A549 treated with Hydrocortisone at 1 μM for 4 hours (cell line): Measurements from ENCODE around the gene SRRD. TPM values are rescaled to one million over a fixed set of nuclear protein-coding genes. Genes with fewer than 3 reads are reported as not detected.

ENCODE experiments used
- total RNA-seq: library from RNA; stranded (reverse); fragments of 200-300 nt; extraction: Qiagen RNA extraction; gene quantifications from 5 replicates; pipeline ENCODE4 v1.2.3, GENCODE V29; 2022

The SRRD gene
- total RNA-seq: 16.4 to 25.6 TPM (median 21.4 TPM) in 5 replicates

GRCh38 chr22:26483439-26484359, at the start of gene SRRD, which contains the start of gene HPS4:
Gene SRRD, plus strand, starts transcription at chr22:26483877. Its CDS starts 14 bp downstream, at chr22:26483891.
Gene HPS4, minus strand, starts transcription at chr22:26483783. Its CDS starts 2,021 bp downstream, at chr22:26481762.

GRCh38 chr22:26512149-26512793, 28.6 kb downstream of the SRRD start, which contains the start of gene TFIP11:
Gene TFIP11, minus strand, starts transcription at chr22:26512473. Its CDS starts 2,201 bp downstream, at chr22:26510272.

Other genes starting within 250 kb of the SRRD start
- 1.0 to 1.6 TPM (median 1.2 TPM) in 5 replicates for gene ASPHD2, start 54.6 kb upstream of the SRRD start, total RNA-seq
- 13.8 to 18.0 TPM (median 15.4 TPM) in 5 replicates for gene HPS4, start 94 bp upstream of the SRRD start, total RNA-seq
- 19.9 to 23.9 TPM (median 23.2 TPM) in 5 replicates for gene TFIP11, start 28.6 kb downstream of the SRRD start, total RNA-seq
- 7.0 to 10.9 TPM (median 8.2 TPM) in 5 replicates for gene TPST2, start 106.3 kb downstream of the SRRD start, total RNA-seq
- not detected in 5 replicates for gene CRYBB1, start 134.2 kb downstream of the SRRD start, total RNA-seq
- not detected in 5 replicates for gene CRYBA4, start 138.1 kb downstream of the SRRD start, total RNA-seq
- gene MIAT, start 173.7 kb downstream of the SRRD start, total RNA-seq: 0.15 to 0.25 TPM (median 0.23 TPM) in 5 replicates